Panc1 (cell line): ENCODE measurements around the gene USP49. TPM values are rescaled to one million over a fixed set of nuclear protein-coding genes. Genes with fewer than 3 reads are reported as not detected.

Experiments
- ATAC-seq: fragments of 200-7000 bp; cut with Tn5 transposase; 2 replicates; pipeline ENCODE4 v1.9.1; 2020; ENCODE audit warnings: mild to moderate bottlenecking, moderate library complexity
- BruUV-seq: library from RNA; stranded (reverse); fragments of 400-500 nt; replicated peaks from 2 replicates; lab custom pipeline; 2021; lab: Mats Ljungman, UMichigan
- CTCF ChIA-PET: fragments of 300-600 bp; sonication (Branson Sonifier 250); formaldehyde crosslinking; loops from one replicate; lab custom pipeline; 2022; ENCODE audit warnings: antibody characterized with exemption; lab: Charles Lee
- POLR2A ChIA-PET: fragments of 300-600 bp; sonication (Branson Sonifier 250); formaldehyde crosslinking; loops from one replicate; lab custom pipeline; 2022; ENCODE audit warnings: antibody characterized with exemption; lab: Charles Lee
- DNase-seq: peaks from one replicate; pipeline ENCODE4 v3.0.0-alpha.2; 2010; ENCODE audit warnings: low read depth, low spot score
- H3K27ac ChIP-seq: 2 replicates; pipeline ENCODE4 v1.5.1; 2011; ENCODE audit warnings: mild to moderate bottlenecking, low read length, inconsistent platforms
- H3K27me3 ChIP-seq: fragments of 200-500 bp; sonication (Bioruptor generic); 2 replicates; pipeline ENCODE4 v1.6.0; 2014; ENCODE audit warnings: low read length, inconsistent platforms; ENCODE audit not compliant: control insufficient read depth, insufficient read depth
- H3K36me3 ChIP-seq: fragments of 200-500 bp; sonication (Bioruptor generic); 2 replicates; pipeline ENCODE4 v1.5.1; 2014; ENCODE audit warnings: inconsistent platforms, mild to moderate bottlenecking, low read length, moderate library complexity; ENCODE audit not compliant: control insufficient read depth, insufficient read depth
- H3K4me1 ChIP-seq: 2 replicates; pipeline ENCODE4 v1.5.1; 2011; ENCODE audit warnings: inconsistent platforms, mild to moderate bottlenecking, low read length, moderate library complexity; ENCODE audit not compliant: control insufficient read depth, insufficient read depth
- H3K4me3 ChIP-seq, 2 experiments: 2 replicates each; pipeline ENCODE4 v1.5.1; 2011 to 2012; ENCODE audit warnings: low read depth in 2 of 2, low read length in 2 of 2, mild to moderate bottlenecking in 2 of 2, inconsistent platforms in 1 of 2, moderate library complexity in 1 of 2
- H3K9me3 ChIP-seq: fragments of 200-500 bp; sonication (Bioruptor generic); 2 replicates; pipeline ENCODE4 v1.5.1; 2014; ENCODE audit warnings: low read depth, mild to moderate bottlenecking, inconsistent platforms, low read length, moderate library complexity; ENCODE audit not compliant: control insufficient read depth, insufficient read depth
- POLR2AphosphoS5 ChIP-seq: IDR thresholded peaks from 2 replicates; pipeline ENCODE4 v1.6.1; 2012; ENCODE audit warnings: mild to moderate bottlenecking, low read depth, low read length, moderate library complexity
- REST ChIP-seq, 2 experiments: IDR thresholded peaks; 2 replicates each; pipeline ENCODE4 v1.6.1; 2011 to 2012; ENCODE audit warnings: low read depth in 2 of 2, control low read depth in 1 of 2, low read length in 1 of 2, mild to moderate bottlenecking in 1 of 2, moderate library complexity in 1 of 2; ENCODE audit not compliant: insufficient read depth in 1 of 2
- SIN3A ChIP-seq: IDR thresholded peaks from 2 replicates; pipeline ENCODE4 v1.6.1; 2012; ENCODE audit warnings: low read depth, mild to moderate bottlenecking, low read length, moderate library complexity, borderline replicate concordance; ENCODE audit not compliant: insufficient read depth
- TCF7L2 ChIP-seq: IDR thresholded peaks from 2 replicates; pipeline ENCODE4 v1.6.1; 2011; ENCODE audit warnings: mild to moderate bottlenecking, low read depth, low read length, inconsistent platforms
- in situ Hi-C: cut with HindIII; loops from 2 replicates; pipeline ENCODE4 v1.10.0; 2016; ENCODE audit warnings: low sequenced_read_pairs, low pct_unique_long_range_greater_than_20kb
- intact Hi-C: fragments of 100-400 bp; cut with micrococcal nuclease; formaldehyde crosslinking; loops from one replicate; pipeline ENCODE4 v1.10.0; 2022; ENCODE audit not compliant: unreplicated experiment
- total RNA-seq: library from RNA; stranded (reverse); gene quantifications from one replicate; pipeline ENCODE4 v1.2.1, GENCODE V29; 2021; ENCODE audit not compliant: unreplicated experiment
- TF ChIP-seq, protein P1 (sequence below): fragments of 450-650 bp; IDR thresholded peaks from 2 replicates; pipeline ENCODE4 v1.5.1; 2017; ENCODE audit warnings: mild to moderate bottlenecking

USP49 gene
- total RNA-seq, 1 experiment from 2014 or later, result 5.4 TPM

DNA sequence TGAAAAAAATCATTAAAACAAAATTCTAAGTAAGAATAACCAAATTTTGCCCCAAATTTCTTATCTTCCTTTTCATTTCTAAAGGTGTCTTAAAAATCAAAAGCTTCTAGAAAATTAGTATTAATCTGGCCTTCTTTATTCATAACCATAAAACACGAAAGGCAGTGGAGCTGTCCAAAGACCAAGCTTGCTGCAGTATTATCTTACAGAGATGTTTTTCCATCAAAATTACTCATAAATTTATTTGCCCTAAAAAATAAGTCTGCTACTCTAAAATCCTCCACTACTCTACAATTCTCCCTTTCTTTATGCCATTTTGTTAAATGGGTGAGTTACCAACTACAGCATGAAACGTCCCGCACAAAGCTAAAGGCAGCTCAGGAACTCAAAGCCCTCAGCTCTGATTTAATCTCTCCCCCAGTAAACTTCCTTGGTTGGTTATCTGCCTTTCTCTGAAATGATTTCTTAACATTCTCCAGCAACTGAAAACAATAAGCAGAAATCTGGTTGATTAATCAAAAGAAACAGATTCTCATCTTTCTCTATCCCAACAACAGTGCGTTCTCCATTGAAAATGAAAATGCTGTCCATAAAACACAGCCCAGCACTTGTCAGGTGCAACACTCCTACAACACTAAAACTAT is 2.1 kb downstream of the USP49 start:
- POLR2A ChIA-PET, result interaction anchor here (0.5 kb wide), 1 partner anchor 123 kb away, joined by 3 read pairs; no protein-coding TSS in a partner anchor
- ATAC-seq, result no peak
- BruUV-seq, result no TSS peak
- H3K36me3 ChIP-seq, result no peaks in the 10 kb centered on the region
- in situ Hi-C loops (no loop called here), intact Hi-C loops (no loop called here)
- peaks cover 6% of the 10 kb centered on the region for H3K4me1 ChIP-seq
- CTCF ChIA-PET, result no interaction called here
- H3K27me3 ChIP-seq, result no peaks in the 10 kb centered on the region
- TF ChIP-seq TCF7L2 (no peak), POLR2AphosphoS5 (no peak), REST (IDR thresholded peaks at IDR 0.05; ENCODE audit: insufficient read depth in 1 of 2, low read depth in 2 of 2, low read length in 1 of 2) (no peak), SIN3A (no peak)
- TF ChIP-seq, protein P1, sequence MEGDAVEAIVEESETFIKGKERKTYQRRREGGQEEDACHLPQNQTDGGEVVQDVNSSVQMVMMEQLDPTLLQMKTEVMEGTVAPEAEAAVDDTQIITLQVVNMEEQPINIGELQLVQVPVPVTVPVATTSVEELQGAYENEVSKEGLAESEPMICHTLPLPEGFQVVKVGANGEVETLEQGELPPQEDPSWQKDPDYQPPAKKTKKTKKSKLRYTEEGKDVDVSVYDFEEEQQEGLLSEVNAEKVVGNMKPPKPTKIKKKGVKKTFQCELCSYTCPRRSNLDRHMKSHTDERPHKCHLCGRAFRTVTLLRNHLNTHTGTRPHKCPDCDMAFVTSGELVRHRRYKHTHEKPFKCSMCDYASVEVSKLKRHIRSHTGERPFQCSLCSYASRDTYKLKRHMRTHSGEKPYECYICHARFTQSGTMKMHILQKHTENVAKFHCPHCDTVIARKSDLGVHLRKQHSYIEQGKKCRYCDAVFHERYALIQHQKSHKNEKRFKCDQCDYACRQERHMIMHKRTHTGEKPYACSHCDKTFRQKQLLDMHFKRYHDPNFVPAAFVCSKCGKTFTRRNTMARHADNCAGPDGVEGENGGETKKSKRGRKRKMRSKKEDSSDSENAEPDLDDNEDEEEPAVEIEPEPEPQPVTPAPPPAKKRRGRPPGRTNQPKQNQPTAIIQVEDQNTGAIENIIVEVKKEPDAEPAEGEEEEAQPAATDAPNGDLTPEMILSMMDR, result no peak
- no peak overlapping the region for H3K27ac ChIP-seq
- no peak overlapping the region for H3K4me3 ChIP-seq
- no peaks in the 10 kb centered on the region for H3K9me3 ChIP-seq
- no peak for DNase-seq

DNA sequence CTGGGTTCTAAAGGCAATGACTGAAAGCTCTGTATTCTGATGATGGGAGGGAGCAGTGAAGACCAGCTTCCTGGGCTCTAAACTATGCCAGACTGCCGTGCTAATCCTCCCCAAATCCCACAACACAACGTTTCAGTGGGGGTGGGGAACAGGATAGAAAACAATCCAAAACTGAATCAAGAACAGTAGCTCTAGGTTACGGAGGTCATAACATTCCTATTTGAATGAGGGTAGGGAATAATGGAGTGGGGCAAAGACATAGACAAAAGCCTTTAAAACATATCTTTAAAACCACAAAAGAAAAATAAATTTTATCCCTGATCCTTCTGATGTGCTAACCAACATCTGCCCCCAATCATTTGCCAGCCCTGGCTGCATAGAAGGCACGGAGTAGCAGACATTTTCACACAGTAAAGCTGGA is 7.8 kb downstream of the USP49 start:
- CTCF ChIA-PET, result no interaction called here
- in situ Hi-C loops, result no loop called here
- no peaks in the 10 kb centered on the region for H3K27me3 ChIP-seq
- no peaks in the 10 kb centered on the region for H3K4me1 ChIP-seq
- no TSS peak for BruUV-seq
- DNase-seq, result no peak
- POLR2A ChIA-PET, result interaction anchor here (0.6 kb wide), 2 partner anchors 9 to 177 kb away, joined by 7 read pairs; no protein-coding TSS in a partner anchor
- intact Hi-C loops, result no loop called here
- TF ChIP-seq, protein P1, result no peak
- TF ChIP-seq SIN3A (no peak), TCF7L2 (no peak), REST (IDR thresholded peaks at IDR 0.05; ENCODE audit: insufficient read depth in 1 of 2, low read depth in 2 of 2, low read length in 1 of 2) (no peak), POLR2AphosphoS5 (no peak)
- no peak overlapping the region for H3K4me3 ChIP-seq
- ATAC-seq, result no peak
- no peaks in the 10 kb centered on the region for H3K9me3 ChIP-seq
- H3K27ac ChIP-seq, result no peak overlapping the region
- H3K36me3 ChIP-seq, result no peaks in the 10 kb centered on the region
